Keratinocyte (primary cell): ENCODE results near the gene ANXA3. TPM values are rescaled to one million over a fixed set of nuclear protein-coding genes. Genes with fewer than 3 reads are reported as not detected.

Experiments used
- DNase-seq: peaks from one replicate; pipeline ENCODE4 v3.0.0-alpha.2; 2011; ENCODE audit warnings: low read depth, missing footprints, low spot score
- FAIRE-seq: peaks from 2 replicates; lab custom pipeline; 2011; peaks lifted over from hg19 to GRCh38; lab: Jason Lieb, UNC
- H2AFZ ChIP-seq: 2 replicates; pipeline ENCODE4 v1.6.0; 2012; ENCODE audit warnings: low read length, control low read depth, inconsistent platforms; ENCODE audit not compliant: control insufficient read depth
- H3K27ac ChIP-seq: 2 replicates; pipeline ENCODE4 v1.5.1; 2011; ENCODE audit warnings: low read length; ENCODE audit not compliant: control insufficient read depth, insufficient read depth
- H3K27me3 ChIP-seq: 3 replicates; pipeline ENCODE4 v1.6.0; 2011; ENCODE audit warnings: low read length; ENCODE audit not compliant: control insufficient read depth, insufficient read depth; ENCODE audit errors: extremely low read depth
- H3K36me3 ChIP-seq, 2 experiments: 2 replicates in 1 of 2; 3 replicates in 1 of 2; pipeline ENCODE4 v1.5.1; 2011; ENCODE audit warnings: low read length in 2 of 2, mild to moderate bottlenecking in 1 of 2; ENCODE audit not compliant: control insufficient read depth in 2 of 2, insufficient read depth in 2 of 2; ENCODE audit errors: extremely low read depth in 1 of 2
- H3K4me1 ChIP-seq: 3 replicates; pipeline ENCODE4 v1.5.1; 2011; ENCODE audit warnings: low read length; ENCODE audit not compliant: control insufficient read depth, insufficient read depth; ENCODE audit errors: extremely low read depth
- H3K4me2 ChIP-seq: 3 replicates; pipeline ENCODE4 v1.6.0; 2011; ENCODE audit warnings: low read depth, low read length; ENCODE audit not compliant: control insufficient read depth, insufficient read depth; ENCODE audit errors: extremely low read depth
- H3K4me3 ChIP-seq, 3 experiments: fragments of 200-600 bp in 1 of 3; sonication (generic) in 1 of 3; 2 replicates in 2 of 3; 3 replicates in 1 of 3; pipeline ENCODE4 v1.5.1; 2011 to 2016; ENCODE audit warnings: low read length in 3 of 3, mild to moderate bottlenecking in 3 of 3, control low read depth in 2 of 3, inconsistent platforms in 1 of 3, low read depth in 1 of 3, mixed read lengths in 1 of 3, mixed run types in 1 of 3, moderate library complexity in 1 of 3; ENCODE audit not compliant: control insufficient read depth in 2 of 3, insufficient read depth in 2 of 3; ENCODE audit errors: extremely low read depth in 1 of 3
- H3K79me2 ChIP-seq: 2 replicates; pipeline ENCODE4 v1.6.0; 2012; ENCODE audit warnings: low read length; ENCODE audit not compliant: control insufficient read depth, insufficient read depth
- H3K9ac ChIP-seq: 3 replicates; pipeline ENCODE4 v1.6.0; 2011; ENCODE audit warnings: low read length; ENCODE audit not compliant: control insufficient read depth, insufficient read depth; ENCODE audit errors: extremely low read depth
- H3K9me1 ChIP-seq: 3 replicates; pipeline ENCODE4 v1.6.0; 2011; ENCODE audit warnings: low read length; ENCODE audit not compliant: control insufficient read depth, insufficient read depth; ENCODE audit errors: extremely low read depth
- H3K9me3 ChIP-seq: 2 replicates; pipeline ENCODE4 v1.5.1; 2012; ENCODE audit warnings: low read depth, low read length; ENCODE audit not compliant: control insufficient read depth
- H4K20me1 ChIP-seq: 3 replicates; pipeline ENCODE4 v1.6.0; 2011; ENCODE audit warnings: low read length; ENCODE audit not compliant: control insufficient read depth, insufficient read depth; ENCODE audit errors: extremely low read depth
- CTCF ChIP-seq, 3 experiments: IDR thresholded peaks in 1 of 3; conservative IDR thresholded peaks in 1 of 3; optimal IDR thresholded peaks in 1 of 3; 2 replicates in 2 of 3; 3 replicates in 1 of 3; pipeline versions ENCODE3 to v1.5.1; 2011; ENCODE audit warnings: low read length in 3 of 3, mild to moderate bottlenecking in 3 of 3, moderate library complexity in 2 of 3, control low read depth in 1 of 3, inconsistent platforms in 1 of 3; ENCODE audit not compliant: insufficient read depth in 2 of 3; ENCODE audit errors: extremely low read depth in 1 of 3
- EZH2 ChIP-seq: IDR thresholded peaks from one replicate; pipeline ENCODE4 v1.6.1; 2012; ENCODE audit warnings: inconsistent platforms, mild to moderate bottlenecking, low read length, moderate library complexity
- dilution Hi-C: fragments of 300-500 bp; cut with MboI; formaldehyde crosslinking; loops from one replicate; pipeline ENCODE4 v1.7.0; 2020; ENCODE audit warnings: low sequenced_read_pairs; ENCODE audit not compliant: extremely low pct_ligation_motif_present
- polyA plus RNA-seq, 5 experiments: library from polyadenylated mRNA; depleted of rRNA in 3 of 5; stranded (reverse) in 3 of 5; stranded (forward) in 1 of 5; unstranded in 1 of 5; fragments of >200 nt; gene quantifications; 1 replicate in 1 of 5; 2 replicates in 3 of 5; 3 replicates in 1 of 5; pipeline versions ENCODE4 v1.2.1 to v1.2.3, GENCODE V29; 2011 to 2012; ENCODE audit warnings: missing spikeins in 2 of 5, low read depth in 1 of 5, low replicate concordance in 1 of 5

Gene ANXA3
- polyA plus RNA-seq, 1 donor (not counting 4 experiments of a cell fraction or from before 2014, with no cell fraction given): 463 TPM

- H3K4me2 ChIP-seq: peak overlapping the region; percentile 58
These were observed 98.8 kb downstream of the ANXA3 start for GRCh38 chr4:78650106-78651024.

GRCh38 chr4:78651250-78651860 is 99.8 kb downstream of the ANXA3 start:
- Histone ChIP-seq H3K9me3 (no peaks in the 10 kb centered on the region), H4K20me1 (no peaks in the 10 kb centered on the region), H3K36me3 (no peaks in the 10 kb centered on the region), H3K79me2 (no peaks in the 10 kb centered on the region), H3K4me3 (no peak overlapping the region), H3K9ac (no peak overlapping the region), H3K27me3 (no peaks in the 10 kb centered on the region), H3K4me2 (no peak overlapping the region), H2AFZ (no peak overlapping the region), H3K27ac (peak overlapping the region; percentile 55), H3K9me1 (peaks cover 3% of the 10 kb centered on the region), H3K4me1 (peaks cover 25% of the 10 kb centered on the region)
- dilution Hi-C loops: no loop called here
- DNase-seq (no peak), FAIRE-seq (no peak)
- TF ChIP-seq EZH2 (no peak), CTCF (optimal IDR thresholded peaks at IDR 0.05 in 1 of 3, IDR thresholded peaks at IDR 0.05 in 1 of 3, conservative IDR thresholded peaks at IDR 0.05 in 1 of 3; ENCODE audit: extremely low read depth in 1 of 3, insufficient read depth in 2 of 3, low read length in 3 of 3) (no peak)

More at GRCh38 chr4:78650106-78651024, 98.8 kb downstream of the ANXA3 start:
- dilution Hi-C loops: no loop called here
- Histone ChIP-seq H3K9me3 (no peaks in the 10 kb centered on the region), H3K79me2 (no peaks in the 10 kb centered on the region), H3K4me1 (peaks cover 33% of the 10 kb centered on the region), H3K4me3 (peak overlapping the region in 1 of 3 experiments; percentile 19), H3K27ac (peak overlapping the region; percentile 55), H3K27me3 (no peaks in the 10 kb centered on the region), H3K9me1 (peaks cover 3% of the 10 kb centered on the region), H3K36me3 (no peaks in the 10 kb centered on the region), H4K20me1 (no peaks in the 10 kb centered on the region), H3K9ac (peak overlapping the region; percentile 20), H2AFZ (peak overlapping the region; percentile 42)
- FAIRE-seq (peak; percentile 93), DNase-seq (peak; percentile 61)
- TF ChIP-seq EZH2: no peak
- TF ChIP-seq CTCF (optimal IDR thresholded peaks at IDR 0.05 in 1 of 3, IDR thresholded peaks at IDR 0.05 in 1 of 3, conservative IDR thresholded peaks at IDR 0.05 in 1 of 3; ENCODE audit: extremely low read depth in 1 of 3, insufficient read depth in 2 of 3, low read length in 3 of 3): no peak
